Ecto neural progenitor cell (in vitro differentiated cells): ENCODE data around the gene MDGA2.
"Not testable (repeated sequence)": the region's sequence is repeated elsewhere in the genome, so short reads cannot be mapped to it uniquely, and the experiment has no call there.

Source experiments
- DNase-seq: peaks from one replicate; pipeline ENCODE4 v3.0.0-alpha.2; 2018; ENCODE audit warnings: low spot score

The MDGA2 gene

DNA sequence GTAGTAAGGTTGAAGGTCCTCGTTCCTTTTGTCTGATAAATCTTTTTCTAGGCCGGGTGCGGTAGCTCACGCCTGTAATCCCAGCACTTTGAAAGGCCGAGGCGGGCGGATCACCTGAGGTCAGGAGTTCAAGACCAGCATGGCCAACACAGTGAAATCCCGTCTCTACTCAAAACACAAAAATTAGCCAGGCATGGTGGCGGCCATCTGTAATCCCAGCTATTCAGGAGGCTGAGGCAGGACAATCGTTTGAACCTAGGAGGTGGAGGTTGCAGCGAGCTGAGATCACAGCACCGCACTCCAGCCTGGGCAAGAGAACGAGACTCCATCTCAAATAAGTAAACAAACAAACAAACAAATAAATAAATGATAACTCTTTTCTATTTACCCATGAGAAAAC is 51.3 kb downstream of the MDGA2 start:
- not testable (repeated sequence) for DNase-seq

- no peak for DNase-seq
These were observed 56.0 kb downstream of the MDGA2 start for GRCh38 chr14:47619392-47619791.

- no peak for DNase-seq
These were observed 68.8 kb downstream of the MDGA2 start for GRCh38 chr14:47606566-47606965.

DNA sequence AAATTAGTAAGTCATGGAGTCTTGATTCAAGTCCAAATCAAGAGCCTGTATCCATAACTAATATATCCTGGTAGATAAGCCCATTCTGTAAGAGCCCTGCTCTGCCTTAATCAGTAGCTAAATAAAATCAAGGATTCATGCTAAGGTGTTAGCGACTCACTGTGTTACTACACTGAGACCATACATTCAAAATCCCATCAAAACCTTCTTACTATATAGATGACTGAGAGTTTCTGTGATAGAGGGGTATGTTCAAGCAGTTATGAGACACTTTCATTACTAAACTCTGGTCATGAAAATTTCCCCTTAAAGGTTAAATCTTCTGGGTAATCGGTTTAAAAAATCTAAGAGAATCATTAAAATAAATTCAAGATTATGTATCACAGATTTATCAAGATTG is 78.5 kb downstream of the MDGA2 start:
- DNase-seq = no peak

GRCh38 chr14:47596232-47596631 is 79.2 kb downstream of the MDGA2 start:
- DNase-seq = no peak

DNA sequence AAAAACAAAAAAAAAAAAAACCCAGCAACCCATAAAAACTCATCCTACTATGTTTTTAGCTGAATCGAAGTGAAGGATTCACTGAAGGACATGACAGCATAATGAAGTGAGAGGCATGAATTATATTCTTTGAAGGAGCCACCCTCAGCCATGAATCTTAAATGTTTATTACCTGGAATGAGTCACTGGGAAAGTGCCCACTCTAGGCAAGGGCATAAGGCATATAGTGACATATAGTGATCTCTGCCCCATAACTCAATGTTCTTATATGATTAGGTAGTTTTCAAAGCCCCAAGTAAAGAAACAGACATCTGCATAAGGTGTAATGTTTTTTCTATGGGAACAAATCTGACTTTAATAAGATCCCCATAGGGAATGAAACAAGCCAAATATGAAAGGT is 79.9 kb downstream of the MDGA2 start:
- DNase-seq = no peak

DNA sequence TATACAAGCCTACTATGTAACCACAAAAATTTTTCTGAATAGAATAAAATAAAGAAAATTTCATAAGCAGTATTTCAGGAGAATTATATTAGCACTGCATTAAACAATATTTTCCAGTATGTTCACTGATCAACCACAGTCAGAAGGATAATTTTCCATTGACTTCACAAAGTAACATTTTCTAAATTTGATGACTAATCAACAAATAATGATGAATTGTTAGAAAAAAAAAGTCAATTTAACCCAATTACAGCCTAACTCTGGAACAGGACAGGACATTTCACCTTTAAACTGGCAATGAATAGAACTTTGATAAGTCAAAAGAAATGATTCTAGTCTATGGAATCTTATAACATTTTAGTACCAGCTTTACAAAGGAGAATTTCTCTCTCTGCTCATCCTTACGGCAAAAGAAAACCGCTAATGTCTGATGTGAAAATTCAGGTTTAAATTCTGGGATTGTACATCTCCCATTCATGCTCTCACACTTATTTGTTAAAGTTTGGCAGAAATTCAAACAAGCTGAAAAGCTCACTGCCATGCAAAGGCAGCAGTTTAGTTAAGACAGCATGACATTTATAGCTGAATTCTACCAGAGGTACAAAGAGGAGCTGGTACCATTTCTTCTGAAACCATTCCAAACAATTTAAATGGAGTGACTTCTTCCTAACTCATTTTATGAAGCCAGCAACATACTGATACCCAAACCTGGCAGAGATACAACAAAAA is 84.5 kb downstream of the MDGA2 start:
- DNase-seq = no peak

DNA sequence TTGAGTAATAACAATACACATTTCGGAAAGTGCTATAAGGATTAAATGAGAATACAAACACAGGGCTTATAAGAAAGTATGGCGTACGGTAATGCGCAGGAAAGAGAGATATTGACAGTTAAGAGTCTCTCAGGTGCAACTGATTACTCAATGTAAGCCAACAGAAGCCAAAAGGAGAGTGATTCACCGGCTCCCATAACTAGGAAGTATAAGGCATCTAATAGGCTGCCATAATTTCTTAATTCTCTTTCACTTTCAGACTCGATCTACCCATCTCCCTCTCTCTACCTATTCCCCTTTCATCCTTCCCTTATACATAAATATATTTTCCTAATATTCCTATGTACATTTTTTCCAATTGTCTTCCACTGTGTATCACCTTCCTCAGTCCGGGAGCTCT is 90.0 kb downstream of the MDGA2 start:
- no peak for DNase-seq

- DNase-seq = no peak
These were observed 108.1 kb downstream of the MDGA2 start for GRCh38 chr14:47567273-47567672.

- no peak for DNase-seq
These were observed 117.5 kb downstream of the MDGA2 start for GRCh38 chr14:47557894-47558293.

DNA sequence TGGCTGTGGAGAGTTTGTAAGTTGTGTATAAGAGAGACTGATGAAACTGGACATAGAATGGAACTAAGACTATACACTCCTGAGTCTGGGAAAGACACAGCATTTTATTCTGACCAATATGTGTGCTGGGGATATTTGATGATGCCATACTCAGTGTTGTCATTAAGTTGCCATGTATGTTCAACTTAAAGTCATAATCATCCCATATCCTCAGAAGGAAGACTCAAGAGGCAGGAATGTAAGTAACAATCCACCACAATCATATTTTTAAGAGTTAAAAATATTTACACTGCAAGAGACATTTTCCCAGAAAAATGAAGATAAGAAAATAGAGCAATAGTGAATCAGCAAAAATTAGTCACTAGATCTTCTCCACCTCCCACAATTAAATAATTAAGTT is 120.1 kb downstream of the MDGA2 start:
- DNase-seq = no peak

GRCh38 chr14:47549886-47550285 is 125.5 kb downstream of the MDGA2 start:
- no peak for DNase-seq

DNA sequence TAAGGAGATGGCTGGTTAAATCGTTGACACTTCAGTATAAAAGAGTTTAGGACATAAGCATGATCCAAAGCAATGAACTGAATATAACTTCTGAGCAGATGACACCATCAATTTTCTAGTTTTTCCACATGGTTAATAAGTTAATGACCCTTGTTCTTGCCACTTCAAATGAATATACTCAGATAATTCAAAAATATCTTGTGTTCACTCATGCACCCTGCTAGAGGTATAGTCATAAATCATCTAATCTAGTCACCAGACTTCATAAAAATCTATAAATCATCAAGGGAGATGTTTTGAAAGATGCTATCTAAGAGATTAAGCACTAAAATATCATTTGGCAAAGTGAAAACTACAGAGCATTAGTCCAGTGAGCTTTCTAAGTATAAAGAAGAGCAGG is 131.9 kb downstream of the MDGA2 start:
- DNase-seq = no peak

DNA sequence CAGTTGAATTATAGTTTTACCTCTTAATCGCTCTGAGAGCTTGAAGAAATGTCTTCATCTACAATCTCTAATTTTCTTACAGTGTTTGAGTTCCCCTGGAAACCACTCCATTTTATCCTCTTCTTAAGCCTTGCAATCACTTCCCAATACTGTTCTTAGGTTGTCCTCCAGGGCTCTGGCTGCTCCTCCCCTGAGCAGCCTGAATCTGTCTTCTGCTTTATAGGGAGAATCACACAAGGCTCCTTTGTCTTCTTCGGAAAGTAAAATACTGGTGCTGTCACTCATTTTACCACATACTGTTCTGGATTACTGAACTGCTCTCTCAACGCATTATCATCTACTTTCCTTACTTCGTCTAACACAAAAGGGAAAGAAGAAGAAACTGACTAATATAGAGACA is 133.7 kb downstream of the MDGA2 start:
- no peak for DNase-seq

- peak; percentile 47 for DNase-seq
These were observed 136.4 kb downstream of the MDGA2 start for GRCh38 chr14:47539031-47539461.

- DNase-seq = no peak
These were observed 139.1 kb downstream of the MDGA2 start for GRCh38 chr14:47536341-47536740.

DNA sequence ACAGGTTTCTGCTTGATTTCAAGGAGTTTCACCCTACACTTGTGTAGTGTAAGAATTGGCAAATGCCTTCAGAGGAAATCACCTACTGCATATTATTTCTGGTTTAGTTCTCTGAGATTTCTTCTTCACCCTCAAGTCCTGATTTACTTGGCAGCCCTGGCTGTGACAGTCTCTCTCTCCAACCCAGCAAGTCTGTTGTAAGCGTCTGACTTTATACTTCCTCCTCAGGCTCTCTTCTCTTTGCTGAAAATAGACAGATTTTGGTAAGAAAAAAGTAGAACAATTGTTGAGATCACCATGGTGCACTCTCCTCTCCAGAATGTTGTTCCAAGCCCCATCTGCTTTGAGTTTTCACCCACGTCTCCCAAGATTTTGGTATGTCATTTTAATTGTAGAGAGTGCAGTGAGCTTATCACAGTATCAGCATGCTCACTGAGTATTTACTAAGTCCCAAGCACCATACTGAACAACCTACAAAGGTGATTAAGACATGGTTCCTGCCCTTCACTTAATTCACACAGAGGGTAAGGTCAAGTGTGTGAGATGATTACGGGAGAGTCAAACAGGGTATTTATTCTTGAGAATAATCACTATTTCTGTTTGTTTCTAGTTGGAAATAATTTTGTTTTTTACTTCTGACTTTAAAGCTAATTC is 148.7 kb downstream of the MDGA2 start:
- DNase-seq = no peak

GRCh38 chr14:47524524-47524923 is 150.9 kb downstream of the MDGA2 start:
- no peak for DNase-seq

DNA sequence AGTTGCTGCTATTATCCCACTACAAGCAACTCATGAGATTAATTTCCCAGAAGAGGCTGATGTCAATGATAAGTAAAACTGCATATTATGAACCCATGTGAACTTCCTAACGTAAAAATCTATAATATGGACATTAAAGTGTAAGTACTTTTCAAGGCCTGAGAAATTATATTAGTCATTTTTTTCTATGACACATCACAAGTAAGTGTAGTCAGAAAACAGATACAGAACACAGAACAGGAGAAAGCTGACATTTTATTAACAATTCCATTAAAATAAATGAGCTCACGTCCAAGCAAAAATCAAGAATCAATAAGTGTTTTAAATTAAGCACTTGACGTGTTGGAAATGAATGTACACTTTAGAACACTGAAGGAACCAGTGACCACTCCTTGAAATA is 155.0 kb downstream of the MDGA2 start:
- no peak for DNase-seq

DNA sequence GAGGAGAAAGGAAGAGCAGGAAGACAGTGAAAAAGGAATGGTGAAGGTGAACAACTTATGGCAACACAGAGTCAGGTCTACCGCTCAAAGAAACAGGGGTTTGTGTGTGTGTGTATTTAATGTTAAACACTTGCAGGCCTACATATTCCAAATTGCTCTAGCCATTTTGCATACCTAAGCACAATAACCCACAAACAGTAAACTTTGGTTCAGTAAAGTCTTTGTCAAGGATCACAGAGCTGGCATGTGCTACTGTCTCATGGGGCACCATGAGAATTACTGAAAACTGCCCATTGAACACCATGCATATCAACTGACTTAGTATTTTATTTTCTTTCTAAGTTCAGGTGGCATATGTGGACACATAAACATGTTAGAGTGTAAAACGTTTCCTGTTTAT is 163.6 kb downstream of the MDGA2 start:
- DNase-seq = no peak

- DNase-seq = no peak
These were observed 165.4 kb downstream of the MDGA2 start for GRCh38 chr14:47509957-47510356.

DNA sequence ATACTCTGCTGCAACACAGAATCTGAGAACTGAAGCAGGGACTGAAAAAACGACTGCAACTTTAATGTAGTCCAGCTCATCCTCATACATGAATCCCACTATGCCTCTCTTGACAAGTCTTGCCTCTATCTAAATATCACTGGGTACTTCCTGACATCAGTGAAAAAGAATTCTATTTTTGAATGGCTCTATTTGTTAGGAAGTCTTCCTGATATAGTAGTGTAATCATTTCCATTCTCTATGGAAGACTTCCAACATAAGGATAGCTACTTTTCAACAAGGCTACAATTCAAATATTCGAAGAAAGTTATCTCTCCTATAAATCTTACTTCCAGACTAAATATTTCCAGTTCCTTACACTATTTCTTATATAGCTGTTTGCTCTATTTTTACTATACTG is 167.5 kb downstream of the MDGA2 start:
- DNase-seq = no peak

DNA sequence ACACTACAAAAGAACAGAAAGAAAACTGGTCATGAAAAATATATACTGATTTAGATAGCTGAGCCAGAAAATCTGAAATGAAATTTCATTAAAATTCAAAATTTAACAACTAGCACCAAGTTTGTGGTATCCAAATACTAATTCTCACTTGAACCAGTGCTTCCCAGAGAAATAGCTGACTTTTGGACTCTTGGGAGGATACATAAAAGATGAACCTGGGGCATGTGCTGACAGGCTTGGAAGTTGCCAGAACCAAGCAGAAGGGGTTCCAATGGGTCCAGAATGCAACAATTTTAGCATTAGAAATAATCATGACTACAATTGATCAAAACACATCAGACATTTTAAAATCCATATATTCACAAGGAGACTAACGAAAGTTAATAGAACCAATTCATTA is 175.0 kb downstream of the MDGA2 start:
- no peak for DNase-seq

- no peak for DNase-seq
These were observed 184.6 kb downstream of the MDGA2 start for GRCh38 chr14:47490766-47491165.
